GM18873 (cell line): Measurements from ENCODE around the gene FYTTD1.
"Not testable (repeated sequence)": the region's sequence is repeated elsewhere in the genome, so short reads cannot be mapped to it uniquely, and the experiment has no call there.

ENCODE experiments used
- ATAC-seq: cut with Tn5 transposase; IDR thresholded peaks from one replicate; pipeline ENCODE4 v1.9.1; 2021; ENCODE audit warnings: mild to moderate bottlenecking, moderate library complexity, moderate number of reproducible peaks; ENCODE audit not compliant: unreplicated experiment, low FRiP score

The FYTTD1 gene

GRCh38 chr3:197749601-197750395 lies at the start of gene FYTTD1:
Gene FYTTD1 (plus strand): TSS chr3:197749883. CDS start chr3:197749972, 89 bp downstream.
- ATAC-seq, result peak; percentile 63

- ATAC-seq, result no peak
Observed at GRCh38 chr3:197700095-197700494, 49.6 kb upstream of the FYTTD1 start.

- ATAC-seq, result no peak
Observed at GRCh38 chr3:197701841-197702240, 47.8 kb upstream of the FYTTD1 start.

GRCh38 chr3:197706658-197707057 lies 43.0 kb upstream of the FYTTD1 start:
- no peak for ATAC-seq

- ATAC-seq, result no peak
Observed at GRCh38 chr3:197709135-197709534, 40.5 kb upstream of the FYTTD1 start.

GRCh38 chr3:197710965-197711364 lies 38.7 kb upstream of the FYTTD1 start:
- ATAC-seq, result not testable (repeated sequence)

- ATAC-seq, result peak; percentile 85
Observed at GRCh38 chr3:197711973-197712707, 37.5 kb upstream of the FYTTD1 start.

- no peak for ATAC-seq
Observed at GRCh38 chr3:197713477-197713822, 36.2 kb upstream of the FYTTD1 start.

GRCh38 chr3:197714251-197714650 lies 35.4 kb upstream of the FYTTD1 start:
- no peak for ATAC-seq

- no peak for ATAC-seq
Observed at GRCh38 chr3:197718891-197719290, 30.8 kb upstream of the FYTTD1 start.

GRCh38 chr3:197720694-197721093 lies 29.0 kb upstream of the FYTTD1 start:
- ATAC-seq, result no peak

GRCh38 chr3:197722734-197723133 lies 26.9 kb upstream of the FYTTD1 start:
- ATAC-seq, result no peak

- not testable (repeated sequence) for ATAC-seq
Observed at GRCh38 chr3:197727878-197728277, 21.8 kb upstream of the FYTTD1 start.

GRCh38 chr3:197728487-197728886 lies 21.2 kb upstream of the FYTTD1 start:
- ATAC-seq, result no peak

GRCh38 chr3:197730200-197730599 lies 19.5 kb upstream of the FYTTD1 start:
- ATAC-seq, result no peak

GRCh38 chr3:197730770-197731169 lies 18.9 kb upstream of the FYTTD1 start:
- not testable (repeated sequence) for ATAC-seq

GRCh38 chr3:197731483-197731882 lies 18.2 kb upstream of the FYTTD1 start:
- not testable (repeated sequence) for ATAC-seq

GRCh38 chr3:197733042-197733441 lies 16.6 kb upstream of the FYTTD1 start:
- ATAC-seq, result no peak

- no peak for ATAC-seq
Observed at GRCh38 chr3:197734667-197735318, 14.9 kb upstream of the FYTTD1 start.

GRCh38 chr3:197736010-197736490 lies 13.6 kb upstream of the FYTTD1 start:
- no peak for ATAC-seq
